HG03575 (cell line): Measurements from ENCODE around the gene SULF2.

Experiments
- ATAC-seq: cut with Tn5 transposase; IDR thresholded peaks from one replicate; pipeline ENCODE4 v1.9.1; 2021; ENCODE audit not compliant: unreplicated experiment, insufficient number of reproducible peaks, low FRiP score; ENCODE audit errors: extremely low read depth

SULF2 gene

DNA sequence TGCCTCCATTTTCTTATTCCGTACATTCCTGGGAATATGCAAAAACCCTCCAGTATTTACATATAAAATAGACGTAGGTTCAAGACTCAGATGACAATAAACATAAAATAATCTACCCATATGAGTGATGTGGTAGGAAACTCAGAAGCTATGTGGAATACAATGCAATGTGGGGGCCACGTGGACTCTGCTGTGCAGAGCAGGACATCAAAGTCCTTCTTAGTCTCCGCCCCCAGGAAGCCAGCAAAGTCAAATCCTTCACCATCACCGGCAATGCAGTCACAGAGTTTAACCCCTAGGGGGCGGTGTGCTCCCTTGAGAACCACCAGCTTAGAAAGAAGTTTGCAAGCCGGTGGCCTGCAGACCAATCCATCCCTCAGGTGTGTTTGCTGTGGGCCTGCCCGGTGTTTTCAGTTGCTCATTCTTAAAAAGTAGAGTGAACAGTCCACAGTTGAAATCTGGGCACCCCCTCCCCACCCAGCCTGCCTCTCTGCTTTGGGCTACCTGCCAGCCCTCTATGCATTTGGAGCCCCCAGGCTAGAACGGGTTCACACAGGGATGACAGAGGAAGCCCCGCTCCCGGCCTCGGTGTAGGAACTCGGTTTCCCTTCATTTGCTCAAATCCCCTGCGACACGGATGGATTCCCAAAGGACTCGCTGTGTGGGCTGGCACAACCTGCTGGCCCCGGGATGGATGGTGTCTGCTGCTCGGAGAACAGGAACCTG, 59.9 kb downstream of the SULF2 start:
- ATAC-seq, result no peak

DNA sequence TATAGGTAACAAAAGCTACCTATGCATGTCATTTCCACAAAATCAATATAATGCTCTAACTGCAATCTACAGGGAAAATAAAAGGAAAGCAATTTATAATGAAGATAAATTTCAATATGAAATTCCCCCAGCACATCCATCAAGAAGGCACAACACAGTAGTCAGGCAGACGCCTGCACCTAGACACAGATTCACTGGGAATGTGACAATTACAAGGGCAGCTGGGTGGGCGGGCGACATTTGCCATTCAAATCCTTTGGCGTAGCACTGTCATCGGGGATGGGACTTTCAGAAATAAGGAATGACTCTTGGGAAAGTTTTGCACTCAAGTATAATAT, 60.4 kb downstream of the SULF2 start:
- ATAC-seq, result no peak

DNA sequence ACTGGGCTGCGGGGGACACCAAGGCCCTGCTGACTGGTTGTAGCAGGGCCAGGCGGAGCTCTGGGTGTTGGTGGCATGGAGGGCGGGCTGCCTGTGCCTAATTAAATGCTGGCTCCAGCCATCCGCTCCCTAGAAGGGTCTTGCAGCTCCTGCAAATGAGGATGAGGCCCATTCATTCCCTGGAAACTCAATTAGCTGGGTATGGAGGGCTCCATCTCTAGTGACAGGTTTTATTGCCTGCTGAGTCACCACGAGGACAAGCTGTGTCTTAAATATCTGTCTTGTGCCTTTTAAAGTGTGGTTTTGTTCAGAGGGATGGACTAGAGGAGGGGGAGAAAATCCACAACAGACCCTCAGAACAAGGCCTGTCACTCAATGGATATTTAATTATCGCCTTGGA, 60.9 kb downstream of the SULF2 start:
- ATAC-seq, result no peak

DNA sequence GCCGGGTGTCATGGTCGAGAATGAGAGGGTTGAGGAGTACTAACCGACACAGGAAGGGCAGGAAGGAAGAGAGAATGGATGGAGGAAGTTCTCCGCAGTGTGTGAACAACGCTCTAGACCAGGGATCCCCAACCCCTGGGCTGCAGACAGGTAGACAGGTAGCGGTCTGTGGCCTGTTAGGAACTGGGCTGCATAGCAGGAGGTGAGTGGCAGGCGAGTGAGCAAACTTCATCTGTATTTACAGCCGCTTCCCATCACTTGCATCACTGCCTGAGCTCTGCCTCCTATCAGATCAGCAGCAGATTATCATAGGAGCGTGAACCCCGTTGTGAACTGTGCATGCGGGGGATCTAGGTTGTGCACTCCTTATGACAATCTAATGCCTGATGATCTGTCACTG, 62.0 kb downstream of the SULF2 start:
- no peak for ATAC-seq

DNA sequence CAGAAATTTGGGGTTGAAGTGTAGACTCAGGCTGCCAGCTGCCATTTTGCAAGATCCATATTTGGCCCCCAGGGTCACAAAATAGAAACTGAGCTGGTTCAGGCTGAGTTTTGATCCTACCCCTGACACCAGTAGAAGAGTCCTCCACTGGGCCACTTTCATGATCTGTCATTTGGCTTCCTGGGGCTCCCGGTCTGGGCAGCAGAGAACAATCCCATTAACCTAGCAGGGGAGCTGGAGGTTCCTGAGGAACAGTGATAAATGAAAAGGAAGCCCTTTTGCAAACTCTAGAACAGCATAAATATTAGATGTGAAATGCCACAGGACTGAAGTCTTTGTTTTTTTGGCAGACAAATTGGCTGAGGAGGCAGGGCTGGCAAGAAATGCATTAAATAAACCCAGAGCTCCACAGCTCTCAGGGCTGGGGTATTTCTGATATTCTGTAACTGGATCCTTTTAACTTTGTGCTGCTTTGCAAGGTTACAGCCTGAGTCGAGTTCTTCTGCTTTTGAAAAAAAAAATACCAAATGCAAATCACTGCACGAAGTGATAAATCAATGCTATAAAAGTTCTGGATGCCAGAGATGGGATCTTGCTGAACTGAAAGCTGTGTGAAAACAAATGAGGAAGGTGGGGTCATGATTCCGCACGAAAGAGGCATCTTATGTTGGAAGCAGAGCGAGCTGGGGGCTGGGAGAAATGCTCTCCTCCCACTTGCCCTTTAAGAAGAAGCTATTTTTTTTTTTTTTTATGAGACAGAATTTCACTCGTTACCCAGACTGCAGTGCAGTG, 64.4 kb downstream of the SULF2 start:
- no peak for ATAC-seq

DNA sequence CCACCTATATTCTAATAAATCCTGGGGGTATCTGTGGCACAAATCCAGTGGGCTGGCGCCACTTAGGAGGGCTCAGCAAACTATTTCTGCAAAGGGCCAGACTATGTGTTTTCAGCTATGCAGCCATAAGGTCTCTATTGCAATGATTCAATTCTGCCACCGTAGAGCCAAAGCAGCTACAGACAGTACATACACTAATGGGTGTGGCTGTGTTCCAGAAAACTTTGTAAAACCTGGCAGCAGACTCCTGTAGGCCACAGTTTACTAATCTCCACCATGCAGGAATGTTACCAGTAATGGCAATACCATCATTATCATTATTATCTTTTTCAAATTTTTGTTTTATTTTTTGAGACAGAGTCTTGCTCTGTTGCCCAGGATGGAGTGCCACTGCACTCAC, 65.7 kb downstream of the SULF2 start:
- ATAC-seq, result no peak

DNA sequence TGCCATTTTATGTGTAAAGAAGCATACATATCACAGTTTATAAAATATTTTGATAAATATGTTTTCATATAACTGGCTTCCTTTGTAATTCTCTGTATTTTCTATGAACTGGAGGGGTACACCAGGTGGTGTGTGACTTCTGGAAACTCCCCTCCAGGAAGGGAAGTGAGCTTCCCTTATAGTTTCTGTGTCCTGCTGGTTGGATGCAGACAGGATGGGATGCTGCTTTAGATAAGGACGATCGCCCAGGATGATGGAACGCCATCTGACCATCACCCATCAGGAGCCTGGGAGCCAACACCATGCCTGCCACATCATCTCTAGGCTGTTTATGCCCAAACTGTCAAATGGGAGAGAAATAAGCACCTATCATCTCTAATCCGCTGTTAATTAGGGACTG, 66.1 kb downstream of the SULF2 start:
- no peak for ATAC-seq

DNA sequence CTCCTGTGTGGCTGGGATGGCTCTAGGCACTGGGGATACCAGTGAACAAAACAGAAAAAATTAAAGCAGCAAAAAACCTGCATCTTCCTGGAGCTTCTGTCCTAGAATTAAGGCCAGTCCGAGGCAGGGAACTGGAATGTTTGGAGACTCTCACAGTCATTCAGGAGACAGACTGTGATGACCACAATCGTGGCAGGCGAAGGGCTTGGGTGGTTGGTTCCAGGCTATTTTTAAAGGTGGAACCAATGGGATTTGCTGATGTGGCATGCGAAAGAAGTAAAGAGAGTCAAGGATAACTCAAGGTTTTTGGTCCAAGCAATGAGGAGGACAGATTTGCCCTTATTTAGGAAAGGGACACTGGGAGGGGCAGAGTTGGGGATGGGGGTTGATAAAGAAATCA, 66.9 kb downstream of the SULF2 start:
- no peak for ATAC-seq

DNA sequence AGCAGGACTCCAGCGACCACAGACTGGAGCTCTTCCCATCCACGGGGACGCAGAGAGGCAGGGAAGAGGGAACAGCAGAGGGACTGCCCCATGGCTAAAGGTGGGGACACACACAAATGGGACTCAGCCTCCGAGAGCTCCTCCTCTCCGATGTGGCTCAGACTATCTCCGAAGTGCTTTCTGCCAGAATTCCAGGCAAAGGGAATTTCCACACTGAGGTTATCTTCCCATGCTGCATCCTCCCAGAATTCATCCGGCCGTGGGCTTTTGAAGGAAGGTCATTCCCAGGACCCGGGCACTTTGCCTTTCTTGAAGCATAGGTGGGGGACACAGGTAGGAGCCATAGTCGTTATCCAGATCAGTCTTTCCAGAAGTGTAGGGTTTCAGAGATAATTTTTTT, 67.9 kb downstream of the SULF2 start:
- ATAC-seq, result no peak

DNA sequence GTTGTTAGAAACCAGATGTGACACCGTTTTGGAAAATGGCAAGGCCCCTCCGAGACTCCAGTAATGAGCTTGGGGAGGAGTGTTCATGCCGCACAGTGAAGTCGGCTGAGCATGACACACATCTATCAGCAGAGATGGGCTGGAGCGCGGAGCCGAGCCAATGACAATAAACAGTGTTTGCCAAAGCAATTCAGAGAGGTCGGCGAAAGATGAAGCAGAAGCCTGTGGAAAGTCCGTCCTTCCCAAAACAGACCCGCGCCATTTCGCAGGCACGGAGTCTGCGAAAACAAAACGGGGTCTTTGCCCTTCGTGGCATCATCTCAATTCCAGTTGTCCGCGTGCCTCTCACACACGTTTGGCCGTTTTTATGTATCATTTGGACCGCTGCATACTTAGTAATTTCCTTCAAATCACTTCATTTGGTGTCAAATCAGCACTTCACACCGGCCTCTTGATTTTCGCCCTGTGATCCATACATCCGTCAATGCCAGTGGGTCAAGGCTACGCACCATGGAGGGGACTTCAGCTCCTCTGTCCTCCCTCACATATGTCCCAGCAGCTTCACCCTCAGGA, 71.3 kb downstream of the SULF2 start:
- no peak for ATAC-seq

DNA sequence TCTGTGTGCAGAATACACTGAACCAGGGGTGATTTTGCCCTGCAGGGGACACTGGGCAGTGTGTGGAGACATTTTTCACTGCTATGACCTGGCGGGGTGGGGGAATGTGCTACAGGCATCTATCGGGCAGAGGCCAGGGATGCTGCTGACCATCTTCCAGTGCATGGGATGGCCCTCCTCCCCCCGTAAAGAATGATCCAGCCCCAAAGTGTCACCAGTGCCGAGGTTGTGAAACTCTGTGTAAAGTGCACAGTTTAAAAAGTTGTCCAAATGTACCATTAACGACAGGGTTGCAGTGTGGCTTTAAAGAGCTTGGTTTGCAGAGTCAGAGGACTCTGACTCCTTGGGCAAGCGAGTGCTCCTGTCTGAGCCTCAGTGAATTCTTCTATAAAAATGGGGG, 72.1 kb downstream of the SULF2 start:
- ATAC-seq, result no peak

DNA sequence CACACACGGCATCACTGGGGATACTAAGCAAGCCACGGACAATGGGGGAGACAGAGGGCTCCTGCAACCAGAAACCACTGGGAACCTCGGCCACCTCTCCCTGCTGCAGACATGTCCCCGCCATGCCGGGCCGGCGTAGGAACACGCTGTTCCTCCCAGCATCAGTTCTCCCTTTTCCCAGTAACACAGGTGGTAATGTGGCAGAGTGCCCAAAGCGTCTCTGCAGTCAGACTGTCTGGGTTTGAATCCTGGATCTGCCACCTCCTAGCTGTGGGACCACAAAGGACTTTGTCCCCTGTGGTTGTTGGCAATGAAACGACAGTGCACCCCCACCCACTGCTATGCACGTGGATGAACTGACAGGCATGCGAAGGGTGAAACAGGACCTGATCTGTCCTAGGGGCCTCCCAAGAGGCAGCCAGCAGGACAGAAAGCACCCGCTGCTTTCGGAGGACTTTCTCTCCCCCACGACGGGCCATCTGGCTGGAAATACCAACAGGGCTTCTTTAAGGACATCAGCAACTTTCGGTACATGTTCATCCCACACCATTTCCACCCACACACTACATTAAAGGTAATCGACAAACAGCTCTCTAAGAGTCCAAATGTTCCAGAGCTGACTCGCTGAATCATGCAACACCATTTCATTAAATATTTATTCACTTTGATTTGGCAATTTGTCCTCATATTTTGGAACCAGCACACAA, 74.1 kb downstream of the SULF2 start:
- ATAC-seq, result no peak

DNA sequence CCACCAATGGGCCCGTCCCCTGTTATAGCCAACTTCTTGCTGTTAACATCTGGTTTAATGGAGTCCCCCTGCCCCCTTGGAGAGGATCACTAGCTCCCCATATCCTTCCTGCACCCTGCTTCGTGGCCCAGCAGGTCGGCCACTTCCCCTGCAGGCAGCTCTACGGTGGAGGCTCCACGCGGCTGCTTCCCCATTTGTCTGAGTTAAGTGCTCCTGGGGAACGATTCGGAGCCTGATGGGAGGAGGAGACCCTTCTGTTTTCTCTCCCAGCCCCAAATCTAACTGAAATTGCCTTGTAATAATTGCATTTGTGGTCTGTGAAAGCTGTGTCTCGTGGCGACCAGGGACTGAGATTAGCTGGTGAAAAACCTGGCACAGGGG, 74.6 kb downstream of the SULF2 start:
- ATAC-seq, result no peak

DNA sequence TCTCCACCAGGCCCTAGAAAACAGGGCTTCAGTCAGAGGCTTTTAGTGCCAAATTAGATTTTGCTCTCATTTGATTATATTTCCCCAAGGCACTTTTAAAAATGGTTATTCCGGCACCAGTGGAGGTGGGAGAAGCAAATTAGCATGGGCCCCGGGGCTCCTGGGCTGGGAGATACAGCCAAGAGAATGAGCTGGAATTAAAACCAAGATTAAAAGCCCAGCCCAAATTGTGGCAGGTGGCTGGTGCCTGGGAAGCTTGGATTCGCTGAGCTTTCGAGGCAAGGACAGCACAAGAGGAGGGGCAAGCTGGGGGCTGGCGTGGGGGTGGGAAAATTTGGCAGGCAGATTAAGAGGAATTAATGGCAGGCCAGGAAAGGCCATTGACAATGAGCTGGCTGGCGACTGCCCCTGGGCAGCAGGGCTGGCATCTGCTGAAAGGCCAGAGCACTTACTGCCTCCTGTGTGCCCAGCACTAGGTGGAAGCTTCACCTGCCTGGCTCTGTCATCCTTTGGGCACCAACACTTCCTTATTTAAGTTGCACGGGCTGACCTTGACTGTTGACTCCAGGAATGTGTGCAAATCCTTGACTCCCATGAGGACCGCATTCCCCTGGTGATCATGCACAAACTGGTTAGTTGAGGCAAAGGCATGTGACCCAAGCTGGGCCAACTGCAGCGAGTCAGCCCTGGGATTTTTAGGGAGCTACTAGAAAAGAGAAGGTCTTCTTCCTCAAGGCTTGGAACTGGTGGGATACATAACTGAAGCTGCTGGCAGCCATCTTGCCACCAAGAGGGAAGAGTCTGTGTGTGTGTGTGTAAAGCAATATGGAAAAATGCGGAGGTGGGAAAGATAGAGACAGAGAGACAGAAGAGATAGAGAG, 76.1 kb downstream of the SULF2 start:
- no peak for ATAC-seq

DNA sequence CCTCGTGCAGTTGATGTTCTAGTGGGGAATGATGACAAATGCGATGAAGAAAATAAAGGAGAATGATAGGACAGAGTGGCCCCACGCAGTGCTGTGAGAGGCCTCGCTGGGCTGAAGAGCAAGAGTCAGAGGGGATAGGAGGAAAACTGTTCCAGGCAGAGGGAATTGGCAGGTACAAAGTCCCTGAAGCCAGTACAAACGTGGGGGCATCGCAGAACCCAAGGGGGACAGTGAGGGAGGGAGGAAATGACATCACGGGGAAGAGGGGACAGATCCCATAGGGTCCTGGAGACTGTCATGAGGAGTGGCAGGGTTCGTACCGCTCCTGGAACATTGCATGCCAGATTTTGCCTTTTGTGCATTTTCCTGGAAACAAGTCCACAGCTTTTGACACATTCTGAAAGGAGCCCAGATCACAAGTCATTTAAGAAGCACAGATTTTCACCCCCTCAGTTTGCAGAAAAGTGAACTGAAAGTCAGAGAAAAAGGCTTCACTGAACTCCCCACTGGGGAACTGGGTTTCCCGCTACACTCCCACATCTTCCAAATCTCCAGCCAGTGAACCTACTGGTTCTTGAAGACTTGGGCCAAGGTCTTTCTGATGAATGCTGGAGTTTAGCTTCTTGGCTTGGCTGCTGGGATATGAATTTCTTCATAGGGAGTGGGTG, 77.0 kb downstream of the SULF2 start:
- ATAC-seq, result no peak

DNA sequence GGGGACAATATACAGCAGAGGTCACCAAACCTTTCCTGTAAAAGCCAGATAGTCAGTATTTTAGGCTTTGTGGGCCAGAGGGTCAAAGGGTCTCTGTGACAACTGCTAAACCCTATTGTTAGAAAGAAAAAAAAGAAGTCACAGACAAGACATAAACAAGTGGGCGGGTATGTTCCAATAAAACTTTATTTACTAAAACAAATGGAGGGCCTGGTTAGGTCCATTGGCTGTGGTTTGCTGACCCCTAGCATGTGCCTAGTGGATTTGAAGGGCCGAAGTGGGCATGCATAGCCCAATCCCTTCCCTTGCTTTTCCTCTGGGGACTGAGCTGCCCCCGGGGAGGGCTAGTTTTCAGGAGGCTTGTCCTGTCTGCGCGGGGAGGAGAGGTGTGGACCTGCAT, 78.9 kb downstream of the SULF2 start:
- no peak for ATAC-seq

DNA sequence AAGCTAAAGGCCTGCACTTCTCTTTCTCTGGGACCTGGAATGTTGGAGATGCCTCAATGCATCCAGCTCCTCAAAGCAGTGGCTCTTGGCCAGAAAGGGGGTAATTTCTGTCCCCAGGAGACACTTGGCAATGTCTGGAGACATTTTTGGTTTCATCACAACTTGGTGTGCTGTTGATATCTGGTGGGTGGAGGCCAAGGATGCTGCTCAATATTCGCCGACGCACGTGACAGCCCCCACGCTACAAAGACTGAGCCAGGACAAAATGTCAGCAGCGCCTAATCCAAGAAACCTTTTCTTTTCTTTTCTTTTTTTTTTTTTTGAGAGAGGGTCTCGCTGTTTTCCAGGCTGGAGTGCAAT, 79.8 kb downstream of the SULF2 start:
- no peak for ATAC-seq

DNA sequence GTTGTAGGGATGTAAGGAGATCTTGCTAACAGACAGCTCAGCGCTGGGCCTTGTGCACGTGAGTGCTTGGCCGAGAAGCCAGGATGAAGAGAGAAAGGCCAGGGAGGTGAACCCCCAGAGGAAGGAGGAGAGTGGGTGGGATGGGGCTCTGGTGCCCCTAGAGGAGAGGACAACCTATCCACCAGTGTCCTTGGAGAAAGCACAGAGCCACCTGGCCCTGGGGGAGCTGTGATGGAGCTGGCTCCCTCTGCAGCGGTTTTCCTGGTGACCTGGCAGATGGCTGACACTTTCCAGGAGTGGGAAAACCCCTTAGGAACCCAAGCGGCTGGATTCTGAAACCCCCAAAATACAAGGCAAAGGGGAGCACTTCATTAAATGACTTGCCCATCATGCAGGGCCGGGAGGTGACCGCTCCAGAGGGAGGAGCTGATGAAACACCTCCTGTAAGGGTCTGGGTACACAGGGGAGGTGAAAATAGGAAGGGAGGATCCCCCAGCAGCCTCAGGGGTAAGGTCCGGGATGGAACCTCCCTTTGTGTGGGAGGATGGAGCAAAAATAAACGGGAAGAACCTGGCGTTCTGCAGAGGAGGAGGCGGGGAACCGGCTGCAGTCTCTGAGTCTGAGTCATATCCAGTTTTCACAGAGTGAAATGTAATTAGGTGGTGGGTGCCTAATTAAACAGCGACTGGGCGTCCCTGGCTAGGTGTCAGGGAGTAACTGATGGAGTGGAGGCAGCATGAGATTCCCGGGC, 80.4 kb downstream of the SULF2 start:
- no peak for ATAC-seq
